Cardiac muscle cell (in vitro differentiated cells and primary cell): Measurements from ENCODE around the gene NUMB. TPM values are rescaled to one million over a fixed set of nuclear protein-coding genes. Genes with fewer than 3 reads are reported as not detected.

Experiments
- DNase-seq, 2 donors: peaks; one replicate each; pipeline versions ENCODE4 v3.0.0 to v3.0.0-alpha.2; 2010 to 2017; ENCODE audit warnings: low read depth in 1 of 2, low spot score in 1 of 2
- H3K27ac ChIP-seq: fragments of 200-600 bp; sonication (generic); 2 replicates; pipeline ENCODE4 v1.5.1; 2016
- H3K27me3 ChIP-seq: fragments of 200-600 bp; sonication (generic); 2 replicates; pipeline ENCODE4 v1.6.0; 2016; ENCODE audit warnings: control low read depth
- H3K36me3 ChIP-seq: fragments of 200-600 bp; sonication (generic); 2 replicates; pipeline ENCODE4 v1.5.1; 2016; ENCODE audit warnings: control low read depth
- H3K4me1 ChIP-seq: fragments of 200-600 bp; sonication (generic); 2 replicates; pipeline ENCODE4 v1.8.1; 2017; ENCODE audit warnings: low read depth, mild to moderate bottlenecking, mixed run types
- H3K4me3 ChIP-seq: fragments of 200-600 bp; sonication (generic); 2 replicates; pipeline ENCODE4 v1.5.1; 2016; ENCODE audit warnings: mild to moderate bottlenecking
- H3K9me3 ChIP-seq: fragments of 200-600 bp; sonication (generic); 2 replicates; pipeline ENCODE4 v1.5.1; 2017; ENCODE audit warnings: low read depth, mild to moderate bottlenecking, control low read depth
- polyA plus RNA-seq: library from polyadenylated mRNA; unstranded; fragments of >200 nt; fragmentation: Nextera tagmentation; extraction: Ambion mirVana; gene quantifications from 2 replicates; pipeline ENCODE4 v1.2.1, GENCODE V29; 2016
- total RNA-seq: library from RNA; depleted of rRNA; stranded (reverse); fragments of >200 nt; gene quantifications from 2 replicates; pipeline ENCODE4 v1.2.3, GENCODE V29; 2016
- TF ChIP-seq, protein P1 (sequence below): IDR thresholded peaks from 2 replicates; pipeline ENCODE4 v1.5.1; 2012; ENCODE audit warnings: low read depth, mild to moderate bottlenecking, low read length

Gene NUMB
- total and polyA plus RNA-seq, 2 experiments from 2014 or later: 35.6 to 68.5 TPM

DNA sequence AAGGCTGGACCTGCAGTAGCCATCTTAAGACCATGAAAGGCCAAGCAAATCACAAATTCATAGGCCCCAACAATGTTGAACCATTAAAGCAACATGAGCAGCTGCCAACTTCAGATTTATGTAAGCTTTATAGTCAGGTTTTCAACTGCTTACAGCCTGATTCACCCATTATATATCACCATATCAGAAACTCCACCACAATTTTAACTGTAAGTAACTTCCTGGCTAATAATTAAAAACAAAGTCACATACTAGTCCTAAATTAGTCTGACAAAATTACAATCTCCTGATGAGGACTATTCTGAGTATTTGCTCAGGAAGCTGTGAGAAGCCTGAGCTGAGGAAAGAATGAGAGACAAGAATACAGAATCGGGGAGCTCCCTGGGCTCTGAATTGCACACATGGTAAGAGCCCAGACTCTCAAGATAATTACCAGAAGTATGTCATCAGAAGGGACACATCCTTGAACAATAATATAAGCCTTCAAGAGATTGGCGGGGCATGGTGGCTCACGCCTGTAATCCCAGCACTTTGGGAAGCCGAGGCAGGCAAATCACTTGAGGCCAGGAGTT is 55.1 kb downstream of the NUMB start:
- no peak for DNase-seq
- Histone ChIP-seq H3K9me3 (no peaks in the 10 kb centered on the region), H3K4me1 (no peaks in the 10 kb centered on the region), H3K4me3 (no peak overlapping the region), H3K27me3 (no peaks in the 10 kb centered on the region), H3K36me3 (no peaks in the 10 kb centered on the region), H3K27ac (peak overlapping the region; percentile 57)
- TF ChIP-seq, protein P1, sequence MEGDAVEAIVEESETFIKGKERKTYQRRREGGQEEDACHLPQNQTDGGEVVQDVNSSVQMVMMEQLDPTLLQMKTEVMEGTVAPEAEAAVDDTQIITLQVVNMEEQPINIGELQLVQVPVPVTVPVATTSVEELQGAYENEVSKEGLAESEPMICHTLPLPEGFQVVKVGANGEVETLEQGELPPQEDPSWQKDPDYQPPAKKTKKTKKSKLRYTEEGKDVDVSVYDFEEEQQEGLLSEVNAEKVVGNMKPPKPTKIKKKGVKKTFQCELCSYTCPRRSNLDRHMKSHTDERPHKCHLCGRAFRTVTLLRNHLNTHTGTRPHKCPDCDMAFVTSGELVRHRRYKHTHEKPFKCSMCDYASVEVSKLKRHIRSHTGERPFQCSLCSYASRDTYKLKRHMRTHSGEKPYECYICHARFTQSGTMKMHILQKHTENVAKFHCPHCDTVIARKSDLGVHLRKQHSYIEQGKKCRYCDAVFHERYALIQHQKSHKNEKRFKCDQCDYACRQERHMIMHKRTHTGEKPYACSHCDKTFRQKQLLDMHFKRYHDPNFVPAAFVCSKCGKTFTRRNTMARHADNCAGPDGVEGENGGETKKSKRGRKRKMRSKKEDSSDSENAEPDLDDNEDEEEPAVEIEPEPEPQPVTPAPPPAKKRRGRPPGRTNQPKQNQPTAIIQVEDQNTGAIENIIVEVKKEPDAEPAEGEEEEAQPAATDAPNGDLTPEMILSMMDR: no peak

DNA sequence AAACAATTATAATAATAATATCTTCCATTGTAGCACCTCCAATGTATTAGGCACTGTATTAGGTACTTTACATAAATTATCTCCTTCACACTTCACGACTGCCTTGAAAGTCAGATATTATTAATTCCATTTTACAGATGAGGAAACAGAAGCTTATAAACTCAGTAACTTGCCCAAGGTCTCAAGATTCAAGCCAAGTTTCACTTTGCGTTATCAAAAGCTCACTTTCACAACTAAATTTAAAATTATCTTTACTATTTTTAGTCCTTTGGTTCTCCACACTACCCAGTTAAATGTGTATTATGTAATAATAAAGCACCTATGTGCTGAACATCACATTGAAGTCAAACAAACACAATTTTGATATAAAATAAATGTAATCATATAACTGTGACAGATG is 55.8 kb downstream of the NUMB start:
- DNase-seq: no peak
- TF ChIP-seq, protein P1: no peak
- Histone ChIP-seq H3K4me1 (peaks cover 5% of the 10 kb centered on the region), H3K27ac (no peak overlapping the region), H3K27me3 (no peaks in the 10 kb centered on the region), H3K36me3 (no peaks in the 10 kb centered on the region), H3K9me3 (no peaks in the 10 kb centered on the region), H3K4me3 (no peak overlapping the region)

DNA sequence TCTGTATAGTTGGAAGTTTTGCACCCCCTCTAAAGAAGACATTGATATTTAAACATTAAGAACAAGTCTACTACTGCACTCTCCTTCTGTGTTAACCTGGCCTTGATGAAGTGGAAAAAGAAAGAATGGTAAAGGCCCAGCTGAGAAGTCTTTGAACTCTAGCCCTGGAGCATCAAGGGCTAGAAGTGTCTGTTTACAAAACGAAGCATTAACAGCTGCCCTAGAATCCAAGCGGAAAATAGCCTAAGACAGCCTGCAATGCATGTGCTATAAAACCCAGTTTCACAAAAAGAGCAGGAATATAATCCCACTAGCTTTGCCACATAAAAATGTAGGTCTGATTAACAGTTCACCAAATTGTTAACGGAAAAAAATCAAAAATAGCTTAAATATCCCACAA is 60.5 kb downstream of the NUMB start:
- H3K9me3 ChIP-seq: no peaks in the 10 kb centered on the region
- H3K27ac ChIP-seq: no peak overlapping the region
- H3K27me3 ChIP-seq: no peaks in the 10 kb centered on the region
- TF ChIP-seq, protein P1: no peak
- H3K36me3 ChIP-seq: no peaks in the 10 kb centered on the region
- no peak overlapping the region for H3K4me3 ChIP-seq
- DNase-seq: peak in 1 of 2 donors; percentile 4
- H3K4me1 ChIP-seq: peaks cover 5% of the 10 kb centered on the region

DNA sequence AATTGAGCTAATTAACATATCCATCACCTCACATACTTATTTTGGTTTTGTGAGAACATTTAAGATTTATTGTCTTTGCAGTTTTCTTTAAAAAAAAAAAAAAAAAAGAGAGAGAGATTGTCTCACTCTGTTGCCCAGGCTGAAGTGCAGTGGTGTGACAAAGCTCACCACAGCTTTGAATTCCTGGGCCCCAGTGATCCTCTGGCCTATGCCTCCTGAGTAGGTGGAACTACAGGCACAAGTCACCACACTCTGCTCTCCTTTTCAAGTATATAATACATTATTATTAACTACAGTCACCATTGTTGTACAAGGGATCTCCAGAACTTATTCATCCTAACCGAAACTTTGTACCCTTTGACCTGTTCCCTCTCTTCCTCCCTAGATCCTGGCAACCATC is 64.0 kb downstream of the NUMB start:
- DNase-seq: no peak
- Histone ChIP-seq H3K4me3 (no peak overlapping the region), H3K27ac (no peak overlapping the region), H3K36me3 (no peaks in the 10 kb centered on the region), H3K4me1 (peaks cover 5% of the 10 kb centered on the region), H3K9me3 (no peaks in the 10 kb centered on the region), H3K27me3 (no peaks in the 10 kb centered on the region)
- TF ChIP-seq, protein P1: no peak

DNA sequence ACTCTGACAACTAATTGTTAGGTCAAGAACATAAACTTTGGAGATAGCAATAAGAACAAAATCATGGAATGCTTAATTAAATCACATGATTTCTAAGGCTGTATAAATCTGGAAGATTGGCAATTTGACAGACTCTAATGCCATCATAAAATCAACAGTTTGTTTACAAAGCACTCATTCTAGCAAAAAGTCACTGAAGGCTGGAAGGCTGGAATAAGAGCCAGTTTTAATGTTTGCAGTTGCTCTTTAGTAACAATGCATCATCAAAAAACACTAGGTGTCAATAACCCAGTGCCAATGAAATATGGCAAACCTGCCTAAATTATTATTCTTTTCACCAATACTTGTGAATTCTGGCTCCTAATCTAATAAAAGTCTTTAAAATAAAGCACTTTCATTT is 65.0 kb downstream of the NUMB start:
- DNase-seq: no peak
- H3K4me3 ChIP-seq: no peak overlapping the region
- peaks cover 5% of the 10 kb centered on the region for H3K4me1 ChIP-seq
- H3K27ac ChIP-seq: no peak overlapping the region
- H3K27me3 ChIP-seq: no peaks in the 10 kb centered on the region
- TF ChIP-seq, protein P1: no peak
- H3K36me3 ChIP-seq: no peaks in the 10 kb centered on the region
- H3K9me3 ChIP-seq: no peaks in the 10 kb centered on the region
